ENCODE data around the gene SPTY2D1.

Gene SPTY2D1

DNA sequence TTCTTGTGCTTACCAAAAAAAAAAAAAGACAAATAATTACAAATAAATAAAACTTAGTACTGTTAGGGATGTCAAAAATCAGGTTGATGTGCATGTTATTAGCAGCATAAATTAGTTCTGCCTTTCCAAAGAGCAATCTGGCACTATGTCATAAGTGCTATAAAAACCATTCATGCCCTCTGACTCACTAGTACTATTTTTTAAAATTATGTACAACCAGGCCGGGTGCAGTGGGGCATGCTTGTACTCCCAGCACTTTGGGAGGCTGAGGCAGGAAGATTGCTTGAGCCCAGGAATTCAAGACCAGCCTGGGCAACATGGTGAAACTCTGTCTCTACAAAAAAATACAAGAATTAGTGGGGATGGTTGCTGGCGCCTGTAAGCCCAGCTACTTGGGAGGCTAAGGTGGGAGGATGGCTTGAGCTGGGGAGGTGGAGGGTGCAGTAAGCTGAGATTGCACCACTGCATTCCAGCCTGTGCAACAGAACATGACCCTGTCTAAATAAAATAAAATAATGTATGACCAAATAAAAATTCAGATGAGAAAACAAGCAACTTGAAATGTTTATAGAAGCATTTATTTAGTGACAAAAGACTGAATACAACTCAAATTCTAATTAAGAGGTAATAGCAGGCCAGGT, 70.9 kb downstream of the SPTY2D1 start:
- DNase-seq (ENCODE audit: low spot score), result no peak
